HG02884 (cell line): ENCODE measurements around the gene ZGPAT.
"Not testable (repeated sequence)": the region's sequence is repeated elsewhere in the genome, so short reads cannot be mapped to it uniquely, and the experiment has no call there.

Experiments
- ATAC-seq: cut with Tn5 transposase; IDR thresholded peaks from one replicate; pipeline ENCODE4 v1.9.1; 2021; ENCODE audit warnings: mild to moderate bottlenecking, moderate library complexity; ENCODE audit not compliant: unreplicated experiment

ZGPAT gene

DNA sequence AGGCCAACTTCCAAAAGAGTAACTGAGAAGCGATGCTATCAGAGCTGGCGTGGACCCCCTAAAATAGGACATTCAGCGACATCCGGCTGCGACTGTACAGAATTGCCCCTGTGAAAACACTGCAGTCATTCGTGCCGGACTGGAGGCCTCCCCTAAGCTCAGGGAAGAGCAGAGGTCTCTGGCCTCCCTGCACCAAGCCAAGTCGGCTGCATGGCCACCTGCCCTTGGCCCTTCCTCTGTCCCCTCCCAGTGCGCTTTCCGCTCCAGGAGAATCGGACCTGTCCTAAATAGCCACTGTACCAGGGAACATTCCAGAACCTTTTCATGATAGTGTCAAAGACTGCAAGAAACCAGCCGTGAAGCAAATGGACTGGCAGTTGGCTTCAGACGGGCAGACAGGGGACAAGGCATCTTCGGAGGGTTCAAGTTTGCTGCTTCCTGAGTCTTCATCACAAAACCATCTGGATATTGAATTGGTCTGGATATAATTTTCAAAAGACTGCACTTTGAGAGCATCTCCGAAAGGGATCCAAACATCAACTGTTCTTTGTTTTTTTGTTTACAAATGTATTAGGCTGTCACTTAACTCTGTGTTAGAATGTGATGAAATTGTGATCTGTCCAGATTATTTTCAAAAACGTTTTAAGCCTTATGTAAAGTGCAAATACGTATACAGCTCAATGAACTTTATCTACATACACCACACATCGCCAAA lies 48.3 kb downstream of the ZGPAT start:
- ATAC-seq: no peak

DNA sequence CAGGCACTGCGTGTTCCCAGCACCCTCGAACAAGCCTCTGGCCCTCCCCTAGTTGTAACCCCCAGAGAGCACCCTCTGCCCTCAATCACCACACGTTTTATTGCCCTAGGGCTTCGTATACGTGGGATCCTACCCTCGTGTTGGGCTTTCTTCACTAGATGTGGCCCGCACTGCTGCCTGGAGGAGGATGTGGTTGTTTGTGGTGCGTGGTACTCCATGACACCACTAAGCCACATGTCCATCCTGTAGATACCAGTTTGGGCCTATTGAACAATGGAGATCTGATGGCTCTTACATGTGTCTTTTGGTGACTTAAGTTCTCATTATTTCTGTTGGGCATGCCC lies 48.8 kb downstream of the ZGPAT start:
- ATAC-seq: no peak

DNA sequence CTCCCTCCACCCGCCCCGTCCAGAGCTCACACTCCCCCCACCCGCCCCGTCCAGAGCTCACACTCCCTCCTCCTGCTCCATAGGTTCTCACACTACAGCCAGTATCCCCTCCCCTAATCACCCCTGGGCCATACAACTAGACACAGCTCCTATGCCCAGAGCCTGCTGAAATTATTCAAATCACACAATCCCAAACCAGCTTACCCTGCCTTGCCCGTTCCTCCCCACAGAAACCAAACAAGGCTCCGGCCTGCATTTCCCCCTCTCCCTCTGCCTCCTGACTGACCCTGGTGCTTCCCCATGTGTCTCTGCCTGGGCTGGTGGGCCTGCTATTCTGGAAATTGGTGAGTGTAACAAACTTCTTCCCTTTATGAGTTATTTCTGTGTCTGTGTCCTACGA lies 50.3 kb downstream of the ZGPAT start:
- no peak for ATAC-seq

DNA sequence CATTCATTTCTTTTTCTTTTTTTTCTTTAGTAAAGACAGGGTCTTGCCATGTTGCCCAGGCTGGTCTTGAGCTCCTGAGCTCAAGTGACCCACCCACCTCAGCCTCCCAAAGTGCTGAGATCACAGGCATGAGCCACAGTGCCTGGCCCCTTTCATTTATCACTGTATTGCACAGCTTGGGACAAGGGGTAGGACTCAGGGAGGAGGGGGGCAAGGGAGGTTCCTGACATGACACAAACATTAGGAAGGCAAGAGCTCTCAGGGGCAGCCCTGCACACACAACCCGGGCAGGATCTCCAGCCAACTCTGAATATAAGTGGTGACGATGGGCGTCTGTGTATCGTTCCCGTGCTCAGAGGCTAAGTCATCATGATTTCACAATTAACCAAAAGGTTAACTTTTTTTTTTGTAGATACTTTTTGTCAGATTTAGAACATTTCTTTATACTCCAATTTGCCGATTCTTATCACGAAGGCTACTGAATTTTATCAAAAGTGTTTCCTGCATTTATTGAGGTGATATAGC lies 51.6 kb downstream of the ZGPAT start:
- no peak for ATAC-seq

DNA sequence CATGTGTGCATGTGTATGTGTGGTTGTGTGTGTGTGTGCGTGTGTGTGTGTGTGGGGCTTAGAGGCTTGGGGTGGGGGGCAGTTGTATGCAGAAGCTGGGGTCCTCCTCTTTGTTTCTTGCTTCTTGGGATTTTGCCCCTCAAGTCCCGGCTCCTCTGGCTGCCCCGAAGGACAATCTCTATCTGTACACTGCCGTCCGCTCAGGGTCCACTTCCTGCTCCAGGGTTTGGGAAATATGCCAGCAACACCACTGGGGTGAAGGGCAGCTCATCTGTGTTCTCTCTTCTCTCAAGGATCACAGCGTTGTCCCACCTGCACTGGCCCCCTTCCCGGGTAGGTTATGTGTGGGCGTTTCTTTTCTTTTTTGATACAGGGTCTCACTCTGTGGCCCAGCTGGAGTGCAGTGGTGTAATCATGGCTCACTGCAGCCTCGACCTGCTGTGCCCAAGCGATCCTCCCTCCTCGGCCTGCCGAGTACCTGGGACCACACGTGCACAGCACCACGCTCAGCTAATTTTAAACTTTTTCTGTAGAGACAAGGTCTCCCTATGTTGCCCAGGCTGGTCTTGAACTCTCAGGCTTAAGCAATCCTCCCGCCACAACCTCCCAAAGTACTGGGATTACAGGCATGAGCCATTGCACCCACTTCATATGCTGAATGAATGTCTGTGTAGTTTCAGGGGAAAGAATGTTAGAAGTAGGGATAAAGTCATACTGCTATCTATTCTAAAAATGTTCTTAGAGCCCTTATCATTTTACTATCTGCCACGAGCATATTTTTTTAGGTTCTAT lies 57.4 kb downstream of the ZGPAT start:
- ATAC-seq: no peak

- no peak for ATAC-seq
Measured at GRCh38 chr20:63765902-63766301, 58.1 kb downstream of the ZGPAT start.

- no peak for ATAC-seq
Measured at GRCh38 chr20:63766695-63767426, 59.0 kb downstream of the ZGPAT start.

- ATAC-seq: no peak
Measured at GRCh38 chr20:63767456-63767855, 59.6 kb downstream of the ZGPAT start.

- no peak for ATAC-seq
Measured at GRCh38 chr20:63767886-63768285, 60.0 kb downstream of the ZGPAT start.

- no peak for ATAC-seq
Measured at GRCh38 chr20:63768591-63769515, 61.0 kb downstream of the ZGPAT start.

GRCh38 chr20:63769891-63770474 lies 62.1 kb downstream of the ZGPAT start:
- no peak for ATAC-seq

DNA sequence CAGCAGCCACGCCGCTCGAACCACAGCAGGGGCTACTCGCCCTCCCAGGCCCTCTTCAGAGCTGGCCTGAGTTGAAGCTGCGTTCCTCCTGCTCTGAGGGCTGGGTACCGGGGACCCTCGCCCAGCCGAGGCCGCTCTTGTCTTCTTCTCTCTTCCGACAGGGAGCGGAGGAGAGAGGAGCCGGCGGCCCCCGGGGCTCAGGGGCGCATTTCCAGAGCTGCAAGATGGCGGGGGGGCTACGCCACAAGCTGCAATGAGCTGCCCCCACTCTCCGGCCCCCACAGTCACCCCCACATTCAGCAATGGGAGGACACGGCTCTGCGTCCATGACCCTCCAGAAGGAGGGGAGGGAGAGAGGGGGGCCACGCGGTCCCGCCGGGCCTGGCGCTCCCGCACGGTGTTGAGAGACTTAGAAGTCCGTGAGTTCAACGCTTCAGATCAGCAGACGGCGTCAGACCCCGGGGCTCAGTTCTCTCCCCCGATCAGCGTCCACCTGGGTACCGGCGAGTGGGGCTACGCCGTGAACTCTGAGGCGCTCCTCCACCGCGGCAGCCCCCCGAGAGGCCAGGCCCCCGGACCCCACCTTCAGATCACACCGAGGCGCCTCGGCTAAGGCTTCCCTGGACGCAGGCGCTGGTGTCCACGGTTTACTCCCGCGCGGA lies 63.3 kb downstream of the ZGPAT start:
- no peak for ATAC-seq

GRCh38 chr20:63772781-63773518 lies 65.1 kb downstream of the ZGPAT start:
- no peak for ATAC-seq

- ATAC-seq: no peak
Measured at GRCh38 chr20:63773571-63774241, 65.9 kb downstream of the ZGPAT start.

DNA sequence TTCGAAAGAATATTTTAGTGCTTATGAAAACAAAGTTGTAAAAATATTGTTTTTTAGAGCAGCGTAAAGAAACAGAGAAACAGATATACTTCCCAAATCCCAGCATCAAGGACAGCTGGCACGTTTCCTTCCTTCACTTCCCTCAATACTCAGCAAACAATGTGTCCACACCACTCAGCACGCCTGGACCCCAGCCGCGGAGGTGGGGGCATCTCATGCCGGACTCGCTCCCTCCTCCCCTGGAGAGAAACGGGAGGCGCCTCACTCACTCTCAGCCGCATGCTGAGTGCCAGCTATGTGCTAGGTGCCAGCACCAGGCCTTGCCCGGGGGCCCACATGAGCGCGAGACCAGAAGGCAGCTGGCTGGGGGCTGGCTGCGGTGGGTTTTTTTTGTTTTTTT lies 66.5 kb downstream of the ZGPAT start:
- ATAC-seq: no peak

GRCh38 chr20:63775096-63775978 lies 67.5 kb downstream of the ZGPAT start:
- no peak for ATAC-seq

DNA sequence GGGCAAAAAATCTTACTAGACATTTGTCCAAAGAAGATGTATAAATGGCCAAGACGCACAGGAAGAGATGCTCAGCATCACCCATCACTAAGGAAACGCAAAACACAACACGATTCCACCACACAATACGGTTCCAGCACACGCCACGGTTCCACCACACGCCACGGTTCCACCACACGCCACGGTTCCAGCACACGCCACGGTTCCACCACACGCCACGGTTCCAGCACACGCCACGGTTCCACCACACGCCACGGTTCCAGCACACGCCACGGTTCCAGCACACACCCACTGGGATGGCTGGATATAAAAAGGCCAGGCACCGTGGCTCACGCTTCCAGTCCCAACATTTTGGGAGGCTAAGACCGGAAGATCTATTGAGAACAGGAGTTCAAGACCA lies 69.0 kb downstream of the ZGPAT start:
- not testable (repeated sequence) for ATAC-seq
